Parathyroid adenoma (tissue), 2 donors: ENCODE data around the gene ATP6V0B.

Source experiments
- H2AFZ ChIP-seq: fragments of 300-600 bp; sonication (generic); one replicate; pipeline ENCODE4 v1.7.0; 2017; ENCODE audit warnings: antibody characterized with exemption, mild to moderate bottlenecking
- H3K27ac ChIP-seq: fragments of 300-600 bp; sonication (generic); one replicate; pipeline ENCODE4 v1.7.0; 2017
- H3K27me3 ChIP-seq: fragments of 300-600 bp; sonication (generic); one replicate; pipeline ENCODE4 v1.7.0; 2017; ENCODE audit warnings: low read length; ENCODE audit not compliant: control insufficient read depth, insufficient read depth
- H3K36me3 ChIP-seq: fragments of 300-600 bp; sonication (generic); one replicate; pipeline ENCODE4 v1.7.0; 2017; ENCODE audit warnings: low read length; ENCODE audit not compliant: control insufficient read depth, insufficient read depth
- H3K4me1 ChIP-seq: fragments of 300-600 bp; sonication (generic); one replicate; pipeline ENCODE4 v1.7.0; 2017; ENCODE audit warnings: control low read depth
- H3K4me2 ChIP-seq: fragments of 300-600 bp; sonication (generic); one replicate; pipeline ENCODE4 v1.7.0; 2017; ENCODE audit warnings: low read length
- H3K4me3 ChIP-seq: fragments of 300-600 bp; sonication (generic); one replicate; pipeline ENCODE4 v1.7.0; 2017; ENCODE audit warnings: low read depth, low read length
- H3K79me2 ChIP-seq: fragments of 300-600 bp; sonication (generic); one replicate; pipeline ENCODE4 v1.7.0; 2017; ENCODE audit warnings: control low read depth
- H3K9ac ChIP-seq: fragments of 300-600 bp; sonication (generic); one replicate; pipeline ENCODE4 v1.7.0; 2017; ENCODE audit warnings: mild to moderate bottlenecking
- H3K9me3 ChIP-seq: fragments of 300-600 bp; sonication (generic); one replicate; pipeline ENCODE4 v1.7.0; 2017; ENCODE audit warnings: low read length; ENCODE audit not compliant: control insufficient read depth
- CTCF ChIP-seq: fragments of 300-600 bp; sonication (generic); IDR thresholded peaks from one replicate; pipeline ENCODE4 v1.7.0; 2017; ENCODE audit warnings: antibody characterized with exemption, mild to moderate bottlenecking
- donor health status: primary hyperparathyroidism.

ATP6V0B gene

GRCh38 chr1:43937179-43937865 lies 37.4 kb upstream of the ATP6V0B start:
- Histone ChIP-seq H3K4me1 (peaks cover 20% of the 10 kb centered on the region), H3K27ac (peak overlapping the region; percentile 62), H3K9ac (no peak overlapping the region), H3K79me2 (no peaks in the 10 kb centered on the region), H3K27me3 (no peaks in the 10 kb centered on the region), H3K9me3 (no peaks in the 10 kb centered on the region), H3K36me3 (no peaks in the 10 kb centered on the region), H2AFZ (no peak overlapping the region), H3K4me3 (no peak overlapping the region), H3K4me2 (no peak overlapping the region)
- no peak for TF ChIP-seq CTCF

- no peaks in the 10 kb centered on the region for H3K9me3 ChIP-seq
- peaks cover 20% of the 10 kb centered on the region for H3K4me1 ChIP-seq
- no peak overlapping the region for H2AFZ ChIP-seq
- H3K4me2 ChIP-seq: no peak overlapping the region
- H3K4me3 ChIP-seq: no peak overlapping the region
- H3K9ac ChIP-seq: no peak overlapping the region
- H3K27me3 ChIP-seq: no peaks in the 10 kb centered on the region
- no peak for TF ChIP-seq CTCF
- no peak overlapping the region for H3K27ac ChIP-seq
- no peaks in the 10 kb centered on the region for H3K36me3 ChIP-seq
- H3K79me2 ChIP-seq: no peaks in the 10 kb centered on the region
Observed at GRCh38 chr1:43938383-43938782, 36.4 kb upstream of the ATP6V0B start.

- H3K79me2 ChIP-seq: no peaks in the 10 kb centered on the region
- no peaks in the 10 kb centered on the region for H3K36me3 ChIP-seq
- TF ChIP-seq CTCF: no peak
- H3K4me1 ChIP-seq: peaks cover 20% of the 10 kb centered on the region
- no peaks in the 10 kb centered on the region for H3K27me3 ChIP-seq
- H3K4me3 ChIP-seq: no peak overlapping the region
- H3K27ac ChIP-seq: no peak overlapping the region
- H3K4me2 ChIP-seq: no peak overlapping the region
- H3K9ac ChIP-seq: no peak overlapping the region
- H2AFZ ChIP-seq: no peak overlapping the region
- H3K9me3 ChIP-seq: no peaks in the 10 kb centered on the region
Observed at GRCh38 chr1:43938892-43939587, 35.7 kb upstream of the ATP6V0B start.

- H3K27me3 ChIP-seq: no peaks in the 10 kb centered on the region
- H3K9ac ChIP-seq: no peak overlapping the region
- no peak overlapping the region for H3K27ac ChIP-seq
- no peak for TF ChIP-seq CTCF
- H3K4me2 ChIP-seq: no peak overlapping the region
- peaks cover 4% of the 10 kb centered on the region for H3K79me2 ChIP-seq
- no peaks in the 10 kb centered on the region for H3K9me3 ChIP-seq
- H3K4me3 ChIP-seq: no peak overlapping the region
- no peaks in the 10 kb centered on the region for H3K36me3 ChIP-seq
- no peak overlapping the region for H2AFZ ChIP-seq
- H3K4me1 ChIP-seq: peaks cover 4% of the 10 kb centered on the region
Observed at GRCh38 chr1:43942411-43942810, 32.3 kb upstream of the ATP6V0B start.
